SK-N-SH (cell line): ENCODE results near the gene ATP13A4.

Experiments
- GABPA ChIP-seq: IDR thresholded peaks from 2 replicates; pipeline ENCODE4 v1.4.0; 2012; ENCODE audit warnings: low read depth, mild to moderate bottlenecking
- RAD21 ChIP-seq: IDR thresholded peaks from 2 replicates; pipeline ENCODE4 v1.6.1; 2012; ENCODE audit warnings: mild to moderate bottlenecking, low read length
- USF2 ChIP-seq: fragments of 150-350 bp; IDR thresholded peaks from 2 replicates; pipeline ENCODE4 v1.6.1; 2017; ENCODE audit warnings: antibody characterized with exemption, low read length, low read depth, borderline replicate concordance
- TF ChIP-seq, protein P1 (sequence below): fragments of 200-600 bp; sonication (generic); IDR thresholded peaks from 2 replicates; pipeline ENCODE4 v1.6.1; 2017; ENCODE audit warnings: antibody characterized with exemption, mild to moderate bottlenecking, moderate library complexity
- TF ChIP-seq, protein P2 (sequence below): IDR thresholded peaks from 2 replicates; pipeline ENCODE4 v1.6.1; 2012; ENCODE audit warnings: mild to moderate bottlenecking, low read depth, low read length, moderate library complexity
- TF ChIP-seq, protein P3 (sequence below): IDR thresholded peaks from 2 replicates; pipeline ENCODE4 v1.4.0; 2012; ENCODE audit warnings: low read depth

- TF ChIP-seq, protein P1, sequence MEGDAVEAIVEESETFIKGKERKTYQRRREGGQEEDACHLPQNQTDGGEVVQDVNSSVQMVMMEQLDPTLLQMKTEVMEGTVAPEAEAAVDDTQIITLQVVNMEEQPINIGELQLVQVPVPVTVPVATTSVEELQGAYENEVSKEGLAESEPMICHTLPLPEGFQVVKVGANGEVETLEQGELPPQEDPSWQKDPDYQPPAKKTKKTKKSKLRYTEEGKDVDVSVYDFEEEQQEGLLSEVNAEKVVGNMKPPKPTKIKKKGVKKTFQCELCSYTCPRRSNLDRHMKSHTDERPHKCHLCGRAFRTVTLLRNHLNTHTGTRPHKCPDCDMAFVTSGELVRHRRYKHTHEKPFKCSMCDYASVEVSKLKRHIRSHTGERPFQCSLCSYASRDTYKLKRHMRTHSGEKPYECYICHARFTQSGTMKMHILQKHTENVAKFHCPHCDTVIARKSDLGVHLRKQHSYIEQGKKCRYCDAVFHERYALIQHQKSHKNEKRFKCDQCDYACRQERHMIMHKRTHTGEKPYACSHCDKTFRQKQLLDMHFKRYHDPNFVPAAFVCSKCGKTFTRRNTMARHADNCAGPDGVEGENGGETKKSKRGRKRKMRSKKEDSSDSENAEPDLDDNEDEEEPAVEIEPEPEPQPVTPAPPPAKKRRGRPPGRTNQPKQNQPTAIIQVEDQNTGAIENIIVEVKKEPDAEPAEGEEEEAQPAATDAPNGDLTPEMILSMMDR: no peak
- TF ChIP-seq RAD21 (no peak), USF2 (no peak), GABPA (no peak)
- TF ChIP-seq, protein P2, sequence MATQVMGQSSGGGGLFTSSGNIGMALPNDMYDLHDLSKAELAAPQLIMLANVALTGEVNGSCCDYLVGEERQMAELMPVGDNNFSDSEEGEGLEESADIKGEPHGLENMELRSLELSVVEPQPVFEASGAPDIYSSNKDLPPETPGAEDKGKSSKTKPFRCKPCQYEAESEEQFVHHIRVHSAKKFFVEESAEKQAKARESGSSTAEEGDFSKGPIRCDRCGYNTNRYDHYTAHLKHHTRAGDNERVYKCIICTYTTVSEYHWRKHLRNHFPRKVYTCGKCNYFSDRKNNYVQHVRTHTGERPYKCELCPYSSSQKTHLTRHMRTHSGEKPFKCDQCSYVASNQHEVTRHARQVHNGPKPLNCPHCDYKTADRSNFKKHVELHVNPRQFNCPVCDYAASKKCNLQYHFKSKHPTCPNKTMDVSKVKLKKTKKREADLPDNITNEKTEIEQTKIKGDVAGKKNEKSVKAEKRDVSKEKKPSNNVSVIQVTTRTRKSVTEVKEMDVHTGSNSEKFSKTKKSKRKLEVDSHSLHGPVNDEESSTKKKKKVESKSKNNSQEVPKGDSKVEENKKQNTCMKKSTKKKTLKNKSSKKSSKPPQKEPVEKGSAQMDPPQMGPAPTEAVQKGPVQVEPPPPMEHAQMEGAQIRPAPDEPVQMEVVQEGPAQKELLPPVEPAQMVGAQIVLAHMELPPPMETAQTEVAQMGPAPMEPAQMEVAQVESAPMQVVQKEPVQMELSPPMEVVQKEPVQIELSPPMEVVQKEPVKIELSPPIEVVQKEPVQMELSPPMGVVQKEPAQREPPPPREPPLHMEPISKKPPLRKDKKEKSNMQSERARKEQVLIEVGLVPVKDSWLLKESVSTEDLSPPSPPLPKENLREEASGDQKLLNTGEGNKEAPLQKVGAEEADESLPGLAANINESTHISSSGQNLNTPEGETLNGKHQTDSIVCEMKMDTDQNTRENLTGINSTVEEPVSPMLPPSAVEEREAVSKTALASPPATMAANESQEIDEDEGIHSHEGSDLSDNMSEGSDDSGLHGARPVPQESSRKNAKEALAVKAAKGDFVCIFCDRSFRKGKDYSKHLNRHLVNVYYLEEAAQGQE: no peak
- TF ChIP-seq, protein P3, sequence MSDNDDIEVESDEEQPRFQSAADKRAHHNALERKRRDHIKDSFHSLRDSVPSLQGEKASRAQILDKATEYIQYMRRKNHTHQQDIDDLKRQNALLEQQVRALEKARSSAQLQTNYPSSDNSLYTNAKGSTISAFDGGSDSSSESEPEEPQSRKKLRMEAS: no peak
These were observed 147.6 kb downstream of the ATP13A4 start for GRCh38 chr3:193407112-193407511.
